NOMO-1 (cell line): ENCODE data around the gene IFNAR2.

Source experiments
- DNase-seq, 2 experiments: peaks; one replicate each; lab custom pipeline; 2025; ENCODE audit not compliant: unreplicated experiment in 2 of 2; lab: John Stamatoyannopoulos, UW

The IFNAR2 gene

DNA sequence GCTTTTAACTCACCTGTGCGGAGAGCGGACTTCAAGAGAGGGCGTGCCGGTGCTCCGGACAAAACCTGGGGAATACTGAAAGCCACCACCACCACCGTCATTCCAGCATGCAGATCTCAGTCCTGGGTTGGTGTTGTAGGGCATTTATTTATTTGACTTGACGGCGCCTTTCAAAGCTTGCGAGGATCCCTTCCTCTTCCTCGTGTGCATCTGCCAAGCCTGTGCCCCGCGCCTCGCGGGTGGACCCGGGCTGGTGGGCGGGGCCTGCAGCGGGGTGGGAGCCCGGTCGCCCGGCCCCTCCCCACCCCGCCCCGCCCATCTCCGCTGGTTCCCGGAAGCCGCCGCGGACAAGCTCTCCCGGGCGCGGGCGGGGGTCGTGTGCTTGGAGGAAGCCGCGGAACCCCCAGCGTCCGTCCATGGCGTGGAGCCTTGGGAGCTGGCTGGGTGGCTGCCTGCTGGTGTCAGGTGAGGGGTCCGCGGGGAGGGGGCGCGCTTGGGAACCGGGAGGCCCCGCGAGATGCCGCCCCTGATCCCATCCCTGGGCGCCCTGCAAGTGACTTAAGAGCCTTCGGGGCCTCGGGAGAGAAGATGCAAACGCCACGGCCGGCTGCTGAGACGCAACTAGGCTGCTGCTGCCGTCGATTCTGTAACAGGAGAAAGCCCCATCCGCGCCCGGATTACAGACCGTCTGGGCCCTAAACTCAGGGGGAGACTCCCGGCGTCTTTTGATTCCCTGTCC is 36.5 kb downstream of the IFNAR2 start, which contains the start of gene IL10RB:
Gene IL10RB (plus strand): TSS at position 318 of the 739 bp plus-strand sequence. CDS start 99 bp downstream, at position 417.
- DNase-seq = peak; percentile 63 to 76

DNA sequence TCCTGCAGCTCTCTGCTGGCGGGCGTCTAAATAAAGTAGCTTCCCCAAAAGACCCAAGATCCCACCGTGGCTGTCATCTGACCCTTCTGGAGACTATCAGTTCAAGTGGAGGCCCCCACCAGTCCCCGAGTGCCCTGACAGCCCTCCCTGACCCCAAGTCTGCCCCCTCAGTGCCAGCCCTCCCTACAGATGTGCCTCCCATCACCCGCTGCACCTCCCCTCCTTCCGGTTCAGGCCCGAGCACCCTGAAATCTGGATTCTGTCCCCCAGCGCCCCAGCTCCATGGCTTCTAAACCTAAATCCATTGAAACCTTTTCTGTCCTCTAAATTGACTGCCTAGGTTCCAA is 37.0 kb downstream of the IFNAR2 start:
- DNase-seq = no peak

DNA sequence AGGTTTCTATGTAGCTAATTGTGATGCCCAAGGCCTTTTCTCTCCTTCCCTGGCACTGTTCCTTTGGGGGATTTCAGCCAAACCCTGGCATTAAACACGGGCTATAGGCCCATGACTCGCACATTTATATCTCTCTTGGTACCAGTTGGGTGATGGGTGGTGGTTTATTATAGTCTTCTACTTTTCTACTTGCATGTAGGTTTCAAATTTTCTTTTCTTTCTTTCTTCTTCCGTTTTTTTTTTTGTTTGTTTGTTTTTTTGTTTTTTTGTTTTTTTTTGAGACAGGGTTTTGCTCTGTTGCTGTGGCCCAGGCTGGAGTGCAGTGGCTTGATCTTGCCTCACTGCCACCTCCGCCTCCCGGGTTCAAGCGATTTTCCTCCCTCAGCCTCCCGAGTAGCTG is 37.5 kb downstream of the IFNAR2 start:
- DNase-seq = no peak

- no peak for DNase-seq
Measured at GRCh38 chr21:33268393-33268736, 38.6 kb downstream of the IFNAR2 start.

GRCh38 chr21:33268737-33269441 is 39.2 kb downstream of the IFNAR2 start:
- no peak for DNase-seq

DNA sequence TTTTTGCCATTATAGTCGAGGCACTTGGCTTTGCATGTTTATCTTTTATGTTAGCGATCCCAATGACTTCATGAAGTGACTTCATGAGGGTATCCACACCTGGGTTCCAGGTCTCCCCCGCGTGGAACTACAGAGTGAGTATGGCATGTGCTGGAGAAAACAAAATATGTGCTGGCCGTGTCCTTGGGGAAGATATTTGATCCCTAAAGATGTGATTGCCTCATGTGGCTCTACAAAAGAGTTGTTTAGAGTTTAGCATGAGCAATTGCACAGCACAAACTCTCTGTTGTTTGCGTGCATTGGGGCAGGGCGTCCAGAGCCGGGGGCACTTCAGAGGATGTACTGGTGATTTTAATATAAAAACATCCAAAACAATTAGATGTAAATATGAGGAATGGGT is 41.2 kb downstream of the IFNAR2 start:
- DNase-seq = no peak

GRCh38 chr21:33273044-33273443 is 43.3 kb downstream of the IFNAR2 start:
- no peak for DNase-seq

GRCh38 chr21:33278721-33279120 is 49.0 kb downstream of the IFNAR2 start:
- no peak for DNase-seq

GRCh38 chr21:33279330-33279820 is 49.6 kb downstream of the IFNAR2 start:
- no peak for DNase-seq
